ENCODE results near the gene AFAP1. TPM values are rescaled to one million over a fixed set of nuclear protein-coding genes. Genes with fewer than 3 reads are reported as not detected.

Gene AFAP1
- total RNA-seq, 1 experiment from 2014 or later = 23.6 TPM

DNA sequence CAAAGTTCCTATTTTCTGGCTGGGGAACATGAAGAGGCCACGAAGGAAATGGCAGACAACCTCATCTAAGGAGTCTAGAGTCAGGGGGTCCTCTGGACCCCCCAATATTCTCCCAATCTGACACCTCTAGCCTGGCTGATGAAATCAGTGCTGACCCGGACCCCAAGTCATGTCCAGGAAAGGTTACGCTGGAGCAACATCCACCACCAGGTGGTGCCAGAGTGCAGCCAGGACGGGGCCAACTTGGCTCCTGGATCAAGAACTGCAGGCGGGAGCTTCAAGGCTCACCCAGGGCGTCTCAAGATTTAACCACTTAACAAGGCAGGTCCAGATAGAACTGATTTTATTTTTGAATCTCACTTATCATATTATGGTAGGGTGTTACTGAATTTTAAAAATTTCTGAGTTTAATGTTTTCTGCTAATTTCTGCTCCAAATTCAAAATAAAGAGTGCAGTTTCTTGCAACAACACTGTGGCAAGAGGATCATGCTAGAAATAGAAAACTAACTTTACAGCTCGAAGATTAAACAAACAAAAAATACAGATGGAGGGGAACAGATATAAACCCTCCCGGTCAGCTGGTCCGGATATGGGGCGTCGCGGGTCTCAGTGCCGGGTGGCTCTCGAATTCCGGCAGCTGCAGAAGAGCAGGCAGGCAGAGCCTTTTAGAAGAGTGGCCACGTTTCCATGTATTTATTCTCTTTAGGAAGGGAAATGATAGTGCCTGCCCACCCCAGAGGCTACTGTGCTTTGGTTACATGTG, 135.5 kb downstream of the AFAP1 start:
- Mint-ChIP-seq H3K9me3 (no peaks in the 10 kb centered on the region), H3K27ac (peak overlapping the region; percentile 93; the same call in 1 of the 2 replicates), H3K4me1 (peaks cover 47% of the 10 kb centered on the region), H3K4me3 (no peak overlapping the region), H3K36me3 (peaks cover 23% of the 10 kb centered on the region), H3K27me3 (ENCODE audit: low read depth) (no peaks in the 10 kb centered on the region)
- peak; percentile 63 for ATAC-seq
- TF ChIP-seq, protein P1, sequence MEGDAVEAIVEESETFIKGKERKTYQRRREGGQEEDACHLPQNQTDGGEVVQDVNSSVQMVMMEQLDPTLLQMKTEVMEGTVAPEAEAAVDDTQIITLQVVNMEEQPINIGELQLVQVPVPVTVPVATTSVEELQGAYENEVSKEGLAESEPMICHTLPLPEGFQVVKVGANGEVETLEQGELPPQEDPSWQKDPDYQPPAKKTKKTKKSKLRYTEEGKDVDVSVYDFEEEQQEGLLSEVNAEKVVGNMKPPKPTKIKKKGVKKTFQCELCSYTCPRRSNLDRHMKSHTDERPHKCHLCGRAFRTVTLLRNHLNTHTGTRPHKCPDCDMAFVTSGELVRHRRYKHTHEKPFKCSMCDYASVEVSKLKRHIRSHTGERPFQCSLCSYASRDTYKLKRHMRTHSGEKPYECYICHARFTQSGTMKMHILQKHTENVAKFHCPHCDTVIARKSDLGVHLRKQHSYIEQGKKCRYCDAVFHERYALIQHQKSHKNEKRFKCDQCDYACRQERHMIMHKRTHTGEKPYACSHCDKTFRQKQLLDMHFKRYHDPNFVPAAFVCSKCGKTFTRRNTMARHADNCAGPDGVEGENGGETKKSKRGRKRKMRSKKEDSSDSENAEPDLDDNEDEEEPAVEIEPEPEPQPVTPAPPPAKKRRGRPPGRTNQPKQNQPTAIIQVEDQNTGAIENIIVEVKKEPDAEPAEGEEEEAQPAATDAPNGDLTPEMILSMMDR (IDR thresholded peaks at IDR 0.05) = peak; percentile 91
- TF ChIP-seq GABPB1 (CRISPR knock-in tag; IDR thresholded peaks at IDR 0.05) (peak; percentile 93), NR2C2 (CRISPR knock-in tag; IDR thresholded peaks at IDR 0.05) (no peak)
- POLR2A ChIA-PET = interaction anchor here (0.5 to 1.3 kb wide), 4 partner anchors 25 to 156 kb away, joined by 3 to 4 read pairs (median 3); no protein-coding TSS in a partner anchor
- CTCF ChIA-PET = interaction anchor here (0.6 to 8.2 kb wide), 66 partner anchors 8 to 1138 kb away, joined by 3 to 116 read pairs (median 5); partner anchors contain the start of gene AFAP1
- peak; percentile 96 for DNase-seq (ENCODE audit: low spot score)

- no peak for DNase-seq (ENCODE audit: low spot score)
- Mint-ChIP-seq H3K4me1 (peaks cover 42% of the 10 kb centered on the region), H3K27me3 (ENCODE audit: low read depth) (no peaks in the 10 kb centered on the region), H3K27ac (no peak overlapping the region), H3K36me3 (peaks cover 26% of the 10 kb centered on the region), H3K4me3 (no peak overlapping the region), H3K9me3 (peaks cover 6% of the 10 kb centered on the region)
- CTCF ChIA-PET = interaction anchor here (1.0 to 8.2 kb wide), 26 partner anchors 12 to 246 kb away, joined by 3 to 116 read pairs (median 6); partner anchors contain the start of gene AFAP1
- POLR2A ChIA-PET = no interaction called here
- TF ChIP-seq TEAD4 (CRISPR knock-in tag; IDR thresholded peaks at IDR 0.05) (no peak), ZNF281 (CRISPR knock-in tag; IDR thresholded peaks at IDR 0.05) (no peak), ZNF416 (CRISPR knock-in tag; IDR thresholded peaks at IDR 0.05) (no peak), JUN (CRISPR knock-in tag; IDR thresholded peaks at IDR 0.05) (no peak)
- TF ChIP-seq, protein P2, sequence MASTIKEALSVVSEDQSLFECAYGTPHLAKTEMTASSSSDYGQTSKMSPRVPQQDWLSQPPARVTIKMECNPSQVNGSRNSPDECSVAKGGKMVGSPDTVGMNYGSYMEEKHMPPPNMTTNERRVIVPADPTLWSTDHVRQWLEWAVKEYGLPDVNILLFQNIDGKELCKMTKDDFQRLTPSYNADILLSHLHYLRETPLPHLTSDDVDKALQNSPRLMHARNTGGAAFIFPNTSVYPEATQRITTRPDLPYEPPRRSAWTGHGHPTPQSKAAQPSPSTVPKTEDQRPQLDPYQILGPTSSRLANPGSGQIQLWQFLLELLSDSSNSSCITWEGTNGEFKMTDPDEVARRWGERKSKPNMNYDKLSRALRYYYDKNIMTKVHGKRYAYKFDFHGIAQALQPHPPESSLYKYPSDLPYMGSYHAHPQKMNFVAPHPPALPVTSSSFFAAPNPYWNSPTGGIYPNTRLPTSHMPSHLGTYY (CRISPR knock-in tag; IDR thresholded peaks at IDR 0.05) = no peak
- TF ChIP-seq, protein P3, sequence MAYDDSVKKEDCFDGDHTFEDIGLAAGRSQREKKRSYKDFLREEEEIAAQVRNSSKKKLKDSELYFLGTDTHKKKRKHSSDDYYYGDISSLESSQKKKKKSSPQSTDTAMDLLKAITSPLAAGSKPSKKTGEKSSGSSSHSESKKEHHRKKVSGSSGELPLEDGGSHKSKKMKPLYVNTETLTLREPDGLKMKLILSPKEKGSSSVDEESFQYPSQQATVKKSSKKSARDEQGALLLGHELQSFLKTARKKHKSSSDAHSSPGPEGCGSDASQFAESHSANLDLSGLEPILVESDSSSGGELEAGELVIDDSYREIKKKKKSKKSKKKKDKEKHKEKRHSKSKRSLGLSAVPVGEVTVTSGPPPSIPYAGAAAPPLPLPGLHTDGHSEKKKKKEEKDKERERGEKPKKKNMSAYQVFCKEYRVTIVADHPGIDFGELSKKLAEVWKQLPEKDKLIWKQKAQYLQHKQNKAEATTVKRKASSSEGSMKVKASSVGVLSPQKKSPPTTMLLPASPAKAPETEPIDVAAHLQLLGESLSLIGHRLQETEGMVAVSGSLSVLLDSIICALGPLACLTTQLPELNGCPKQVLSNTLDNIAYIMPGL (CRISPR knock-in tag; IDR thresholded peaks at IDR 0.05) = no peak
- TF ChIP-seq, protein P4, sequence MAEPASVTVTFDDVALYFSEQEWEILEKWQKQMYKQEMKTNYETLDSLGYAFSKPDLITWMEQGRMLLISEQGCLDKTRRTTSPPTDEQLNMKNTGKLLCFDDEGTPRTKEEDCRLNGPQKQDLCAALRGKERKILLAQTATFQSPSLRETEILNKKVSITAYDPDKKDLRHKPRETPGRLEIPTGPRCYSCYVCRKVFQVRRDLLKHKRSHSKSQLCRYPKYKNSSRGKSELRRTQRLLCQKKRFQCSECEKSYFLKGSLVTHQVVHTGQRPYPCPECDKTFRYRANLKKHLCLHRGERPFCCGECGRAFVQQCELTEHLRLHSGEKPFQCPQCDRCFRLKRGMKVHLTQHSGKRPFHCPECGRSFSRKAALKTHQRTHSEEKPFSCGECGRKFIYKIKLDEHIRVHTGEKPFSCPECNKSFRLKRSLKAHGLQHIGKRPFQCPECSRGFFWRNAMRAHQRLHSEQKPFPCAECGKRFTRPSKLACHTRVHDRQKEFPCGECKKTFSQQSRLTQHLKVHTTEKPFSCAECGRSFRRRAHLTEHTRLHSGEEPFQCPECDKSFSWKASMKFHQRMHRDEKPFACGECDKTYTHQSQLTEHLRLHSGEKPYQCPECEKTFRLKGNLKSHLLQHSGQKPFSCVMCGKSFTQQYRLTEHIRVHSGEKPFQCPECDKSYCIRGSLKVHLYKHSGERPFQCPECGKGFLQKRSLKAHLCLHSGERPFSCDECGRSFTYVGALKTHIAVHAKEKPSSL (CRISPR knock-in tag; conservative IDR thresholded peaks at IDR 0.05) = no peak
- no peak for ATAC-seq
Observed at GRCh38 chr4:7803371-7803770, 136.3 kb downstream of the AFAP1 start.
